HCT116 (cell line): Measurements from ENCODE around the gene MCRIP2.
"Not testable (repeated sequence)": the region's sequence is repeated elsewhere in the genome, so short reads cannot be mapped to it uniquely, and the experiment has no call there.

Experiments used
- EZH2 ChIP-seq: fragments of 200-600 bp; sonication (generic); IDR thresholded peaks from 2 replicates; pipeline ENCODE4 v1.6.1; 2017; ENCODE audit warnings: antibody characterized with exemption, mixed run types
- TF ChIP-seq, protein P1 (sequence below), 3 experiments: fragments of 200-600 bp in 1 of 3; sonication (generic) in 1 of 3; IDR thresholded peaks in 2 of 3; conservative IDR thresholded peaks in 1 of 3; 2 replicates each; pipeline ENCODE4 v1.5.1; 2012 to 2017; ENCODE audit warnings: low read depth in 2 of 3, low read length in 2 of 3, antibody characterized with exemption in 1 of 3, borderline replicate concordance in 1 of 3, control low read depth in 1 of 3, mild to moderate bottlenecking in 1 of 3, mixed read lengths in 1 of 3, mixed run types in 1 of 3, moderate library complexity in 1 of 3; ENCODE audit not compliant: insufficient read depth in 1 of 3

DNA sequence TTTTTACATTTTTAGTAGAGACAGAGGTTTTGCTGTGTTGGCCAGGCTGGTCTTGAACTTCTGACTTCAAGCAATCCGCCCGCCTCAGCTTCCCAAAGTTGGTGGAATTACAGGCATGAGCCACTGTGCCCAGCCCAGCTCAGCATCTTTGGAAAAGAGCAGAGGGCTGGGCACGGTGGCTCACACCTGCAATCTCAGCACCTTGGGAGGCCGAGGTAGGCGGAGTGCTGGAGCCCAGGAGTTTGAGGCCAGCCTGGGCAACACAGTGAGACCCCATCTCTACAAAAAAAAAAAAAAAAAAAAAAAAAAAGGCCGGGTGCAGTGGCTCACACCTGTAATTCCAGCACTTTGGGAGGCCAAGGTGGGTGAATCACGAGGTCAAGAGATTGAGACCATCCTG is 44.0 kb upstream of the MCRIP2 start:
- not testable (repeated sequence) for TF ChIP-seq EZH2
- TF ChIP-seq, protein P1, sequence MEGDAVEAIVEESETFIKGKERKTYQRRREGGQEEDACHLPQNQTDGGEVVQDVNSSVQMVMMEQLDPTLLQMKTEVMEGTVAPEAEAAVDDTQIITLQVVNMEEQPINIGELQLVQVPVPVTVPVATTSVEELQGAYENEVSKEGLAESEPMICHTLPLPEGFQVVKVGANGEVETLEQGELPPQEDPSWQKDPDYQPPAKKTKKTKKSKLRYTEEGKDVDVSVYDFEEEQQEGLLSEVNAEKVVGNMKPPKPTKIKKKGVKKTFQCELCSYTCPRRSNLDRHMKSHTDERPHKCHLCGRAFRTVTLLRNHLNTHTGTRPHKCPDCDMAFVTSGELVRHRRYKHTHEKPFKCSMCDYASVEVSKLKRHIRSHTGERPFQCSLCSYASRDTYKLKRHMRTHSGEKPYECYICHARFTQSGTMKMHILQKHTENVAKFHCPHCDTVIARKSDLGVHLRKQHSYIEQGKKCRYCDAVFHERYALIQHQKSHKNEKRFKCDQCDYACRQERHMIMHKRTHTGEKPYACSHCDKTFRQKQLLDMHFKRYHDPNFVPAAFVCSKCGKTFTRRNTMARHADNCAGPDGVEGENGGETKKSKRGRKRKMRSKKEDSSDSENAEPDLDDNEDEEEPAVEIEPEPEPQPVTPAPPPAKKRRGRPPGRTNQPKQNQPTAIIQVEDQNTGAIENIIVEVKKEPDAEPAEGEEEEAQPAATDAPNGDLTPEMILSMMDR (IDR thresholded peaks at IDR 0.05 in 2 of 3, conservative IDR thresholded peaks at IDR 0.05 in 1 of 3; ENCODE audit: borderline replicate concordance in 1 of 3, insufficient read depth in 1 of 3, low read depth in 2 of 3, low read length in 2 of 3) = not testable (repeated sequence)
